ENCODE results near the gene ABHD17A.

The ABHD17A gene

DNA sequence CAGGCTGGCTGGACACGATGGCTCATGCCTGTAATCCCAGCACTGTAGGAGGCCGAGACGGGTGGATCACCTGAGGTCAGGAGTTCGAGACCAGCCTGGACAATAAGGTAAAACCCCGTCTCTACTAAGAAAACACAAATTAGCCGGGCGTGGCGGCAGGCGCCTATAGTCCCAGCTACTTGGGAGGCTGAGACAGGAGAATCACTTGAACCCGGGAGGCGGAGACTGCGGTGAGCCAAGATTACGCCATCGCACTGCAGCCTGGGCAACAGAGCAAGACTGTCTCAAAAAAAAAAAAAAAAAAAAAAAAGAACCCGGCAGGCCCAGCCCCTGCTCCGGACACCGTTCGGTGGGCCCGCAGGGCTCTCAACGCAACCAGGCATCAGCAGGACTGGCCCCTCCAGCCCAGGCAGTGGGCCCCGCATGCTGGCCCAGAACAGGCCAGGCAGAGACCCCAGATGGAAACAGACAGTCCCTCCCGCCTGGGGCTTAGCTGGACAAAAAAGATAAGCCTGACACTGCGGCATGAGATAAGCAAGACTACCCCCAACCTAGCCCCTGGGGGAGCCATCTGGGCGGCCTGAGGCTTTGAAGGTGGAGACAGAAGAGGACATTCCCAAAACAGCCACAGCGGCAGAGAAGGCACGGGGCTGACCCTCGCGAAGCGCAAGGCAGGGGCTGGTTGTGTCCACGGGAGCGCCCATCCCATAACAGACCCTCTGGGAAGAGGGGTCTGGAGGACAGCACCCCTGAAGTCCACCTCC lies 48.7 kb downstream of the ABHD17A start:
- no peak for DNase-seq

DNA sequence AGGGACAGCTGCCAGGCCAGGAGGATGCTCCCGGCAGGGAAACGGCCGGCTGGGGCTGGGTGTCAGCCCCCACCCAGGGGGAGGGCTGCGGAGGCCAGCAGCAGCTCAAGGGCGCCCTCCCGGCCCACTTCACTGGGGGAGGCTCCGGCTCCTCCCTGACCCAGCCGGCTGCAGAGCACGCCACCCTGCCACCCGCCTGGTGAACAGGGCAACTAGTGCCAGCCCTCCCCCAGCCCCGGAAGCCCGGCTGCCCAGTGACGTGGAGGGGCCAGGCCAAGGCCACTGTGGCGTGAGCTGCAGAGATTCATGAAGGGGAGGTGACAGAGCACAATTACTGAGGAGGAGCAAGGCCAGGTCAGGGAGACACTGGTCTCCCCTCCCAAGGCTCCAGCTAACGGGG lies 51.8 kb downstream of the ABHD17A start:
- no peak for DNase-seq

DNA sequence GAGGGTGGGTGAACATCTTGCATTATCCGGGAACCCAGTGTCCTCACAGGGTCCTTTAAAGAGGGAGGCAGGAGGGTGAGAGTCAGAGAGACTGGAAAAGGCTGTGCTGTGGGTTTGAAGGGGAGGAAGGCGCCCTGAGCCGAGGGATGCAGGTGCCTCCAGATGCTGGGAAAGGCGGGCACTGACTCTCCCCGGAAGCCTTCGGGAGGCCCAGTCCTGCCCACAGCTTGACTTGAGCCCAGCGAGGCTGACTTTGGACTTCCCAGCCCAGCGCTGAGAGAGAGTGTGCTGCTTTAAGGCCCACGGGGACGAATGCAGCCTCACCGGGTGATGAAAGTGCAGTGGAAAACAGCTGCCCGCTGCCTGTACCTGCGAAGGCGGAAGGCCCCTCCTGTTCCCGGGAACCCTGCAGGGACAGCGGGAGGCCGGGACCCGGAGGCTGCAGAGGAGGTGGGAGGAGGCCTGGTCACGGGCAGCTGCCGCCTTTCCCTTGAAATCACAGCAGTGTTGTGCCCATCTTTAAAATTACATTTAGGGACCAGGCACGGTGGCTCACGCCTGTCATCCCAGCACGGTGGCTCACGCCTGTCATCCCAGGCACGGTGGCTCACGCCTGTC lies 53.1 kb downstream of the ABHD17A start:
- DNase-seq: no peak

DNA sequence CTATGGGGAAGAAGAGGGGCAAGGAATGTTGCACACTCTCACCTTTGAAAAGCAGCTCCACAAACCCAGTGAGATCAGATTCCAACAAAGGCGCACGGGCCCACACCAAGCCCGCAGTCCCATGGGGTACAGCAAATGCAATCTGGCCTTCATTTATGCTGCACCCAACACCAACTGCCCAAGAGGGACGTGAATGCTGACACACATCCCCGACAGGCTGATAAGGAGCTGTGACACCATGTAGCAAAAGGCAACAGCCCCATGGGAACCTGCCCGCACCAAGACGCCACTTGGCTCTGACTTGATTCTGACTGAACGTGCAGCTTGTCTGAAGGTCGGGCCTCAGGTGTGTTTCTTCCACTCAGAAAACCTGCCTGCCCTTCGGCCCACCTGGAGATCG lies 54.3 kb downstream of the ABHD17A start:
- no peak for DNase-seq

DNA sequence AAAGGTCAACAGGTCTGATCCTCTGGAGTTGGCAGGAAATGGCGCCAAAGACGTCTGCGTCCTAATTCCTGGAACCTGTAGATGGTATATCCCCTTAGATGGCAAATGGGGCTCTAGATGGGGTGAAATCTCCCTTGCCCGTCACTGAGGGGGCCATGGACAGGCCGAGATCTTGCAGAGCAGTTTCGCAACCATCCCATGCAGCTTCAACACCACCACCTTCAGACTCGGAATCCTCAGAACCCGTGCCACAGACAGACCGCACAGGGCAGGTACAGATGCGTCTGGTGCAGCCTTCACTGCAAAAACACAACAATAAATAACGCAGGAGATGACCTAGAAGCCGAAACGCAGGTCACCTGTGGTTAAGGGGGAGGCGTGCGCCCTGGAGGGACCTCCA lies 54.7 kb downstream of the ABHD17A start:
- DNase-seq: no peak

DNA sequence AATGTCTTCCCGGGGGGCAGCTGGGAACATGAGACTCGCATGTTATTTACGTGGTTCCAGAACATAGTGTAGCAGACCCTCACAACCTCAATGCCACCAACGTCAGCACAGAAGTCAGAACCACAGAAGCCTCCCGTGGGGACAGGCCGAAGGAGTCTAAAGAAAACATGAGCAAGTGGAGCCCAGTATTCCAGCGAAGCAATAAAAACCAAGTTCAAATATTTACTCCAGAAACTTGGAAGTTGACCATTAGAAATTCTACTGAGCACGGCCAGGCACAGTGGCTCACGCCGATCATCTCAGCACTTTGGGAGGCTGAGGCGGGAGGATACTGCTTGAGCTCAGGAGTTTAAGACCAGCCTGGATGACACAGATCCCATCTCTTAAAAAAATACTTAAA lies 55.3 kb downstream of the ABHD17A start:
- DNase-seq: no peak

DNA sequence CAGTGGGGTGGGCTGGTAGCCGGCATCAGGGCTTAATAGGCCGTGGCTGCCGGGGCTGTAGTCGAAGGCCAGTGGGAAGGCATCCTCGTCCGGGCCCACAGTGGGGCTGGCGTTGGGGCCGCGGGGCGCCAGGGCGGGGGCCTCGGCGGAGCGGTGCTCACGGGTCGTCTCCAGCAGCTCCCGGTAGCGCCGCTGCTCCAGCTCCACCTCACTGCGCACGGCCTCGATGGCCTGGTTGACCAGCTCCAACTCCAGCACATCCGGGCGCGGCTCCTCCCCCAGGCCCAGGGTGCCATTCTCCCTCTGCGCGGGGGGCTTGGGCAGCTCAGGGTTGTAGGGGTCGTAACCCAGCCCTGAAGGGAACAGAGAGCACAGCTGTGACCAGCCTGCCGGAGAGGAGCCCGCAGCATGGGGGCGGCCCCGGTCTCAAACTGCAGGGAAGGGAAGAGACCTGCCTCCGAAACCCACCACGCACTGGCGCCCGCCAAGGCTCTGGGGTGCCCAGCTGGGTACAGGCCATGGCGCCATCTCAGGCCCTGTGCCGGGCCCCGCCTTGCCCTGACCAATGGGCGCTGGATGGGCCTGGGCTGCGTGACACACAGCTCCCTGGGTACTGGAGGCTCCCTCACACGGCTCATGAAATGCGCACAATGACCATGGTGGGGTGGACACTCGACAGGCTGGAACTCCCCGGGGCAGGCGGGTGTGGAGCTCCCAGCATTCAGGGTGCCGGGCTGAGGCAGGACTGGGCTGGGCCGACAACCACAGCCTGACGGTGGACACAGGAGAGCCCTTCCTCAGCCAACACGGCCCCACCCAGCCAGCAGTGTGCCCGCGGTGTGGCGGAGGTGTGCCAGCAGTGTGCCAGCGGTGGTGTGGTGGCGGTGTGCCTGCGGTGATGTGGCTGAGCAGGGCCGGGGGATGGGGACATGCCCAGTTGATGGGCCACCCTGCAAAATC lies 56.7 kb downstream of the ABHD17A start:
- no peak for DNase-seq

DNA sequence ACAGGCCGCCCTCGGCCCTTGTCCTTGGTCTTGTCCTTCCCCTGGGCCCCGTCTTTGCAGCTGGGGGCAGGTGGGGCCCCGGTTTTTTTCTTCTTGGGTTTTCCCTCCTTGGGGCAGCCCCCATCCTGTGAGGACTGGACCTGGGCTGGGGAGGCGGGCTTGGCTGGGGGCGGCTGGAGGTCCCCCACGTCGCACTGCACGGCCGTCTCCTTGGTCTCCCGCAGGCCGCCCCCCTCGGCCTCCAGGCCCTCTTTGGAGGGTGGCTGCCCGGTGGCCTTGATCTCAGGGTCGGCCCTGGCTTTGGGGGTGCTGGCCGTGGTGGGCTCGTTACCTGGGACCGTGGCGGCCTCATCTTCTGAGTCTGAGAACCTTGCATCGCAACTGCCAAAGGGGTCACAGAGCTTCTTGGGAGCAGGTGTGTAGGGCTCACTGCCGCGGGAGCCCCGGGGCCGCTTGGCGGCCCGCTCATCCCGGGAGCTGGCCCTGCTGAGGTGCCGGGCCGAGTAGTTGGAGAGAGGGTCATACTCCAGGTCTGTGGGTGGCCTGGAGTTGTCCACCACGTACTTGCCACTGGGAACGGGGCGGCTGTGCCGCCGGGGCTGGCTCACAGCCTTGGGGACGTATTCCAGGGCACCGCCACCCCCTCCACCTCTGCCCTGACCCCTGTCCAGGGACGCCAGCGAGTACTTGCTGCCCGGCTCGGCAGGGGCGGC lies 57.6 kb downstream of the ABHD17A start:
- no peak for DNase-seq
